ENCODE results near the gene NBEA.
"Not testable (repeated sequence)": the region's sequence is repeated elsewhere in the genome, so short reads cannot be mapped to it uniquely, and the experiment has no call there.

Gene NBEA

GRCh38 chr13:34959489-34959888 is 17.4 kb downstream of the NBEA start:
- DNase-seq (ENCODE audit: low read depth in 2 of 2), result no peak

GRCh38 chr13:34964558-34964957 is 22.5 kb downstream of the NBEA start:
- no peak for DNase-seq (ENCODE audit: low read depth in 2 of 2)

GRCh38 chr13:34967851-34968562 is 25.9 kb downstream of the NBEA start:
- no peak for DNase-seq (ENCODE audit: low read depth in 2 of 2)

- not testable (repeated sequence) for DNase-seq (ENCODE audit: low read depth in 2 of 2)
These were observed 27.5 kb downstream of the NBEA start for GRCh38 chr13:34969539-34969938.

GRCh38 chr13:34970961-34971360 is 28.9 kb downstream of the NBEA start:
- DNase-seq (ENCODE audit: low read depth in 2 of 2), result no peak

GRCh38 chr13:34971473-34971872 is 29.4 kb downstream of the NBEA start:
- DNase-seq (ENCODE audit: low read depth in 2 of 2), result no peak

GRCh38 chr13:34985199-34985598 is 43.1 kb downstream of the NBEA start:
- DNase-seq (ENCODE audit: low read depth in 2 of 2), result not testable (repeated sequence)

- no peak for DNase-seq (ENCODE audit: low read depth in 2 of 2)
These were observed 46.3 kb downstream of the NBEA start for GRCh38 chr13:34988330-34988791.

- DNase-seq (ENCODE audit: low read depth in 2 of 2), result no peak
These were observed 48.5 kb downstream of the NBEA start for GRCh38 chr13:34990399-34991214.

- no peak for DNase-seq (ENCODE audit: low read depth in 2 of 2)
These were observed 51.4 kb downstream of the NBEA start for GRCh38 chr13:34993470-34993869.

GRCh38 chr13:35003734-35004133 is 61.7 kb downstream of the NBEA start:
- DNase-seq (ENCODE audit: low read depth in 2 of 2), result not testable (repeated sequence)

- no peak for DNase-seq (ENCODE audit: low read depth in 2 of 2)
These were observed 63.0 kb downstream of the NBEA start for GRCh38 chr13:35005051-35005450.

- no peak for DNase-seq (ENCODE audit: low read depth in 2 of 2)
These were observed 72.6 kb downstream of the NBEA start for GRCh38 chr13:35014606-35015213.

GRCh38 chr13:35016362-35017112 is 74.5 kb downstream of the NBEA start:
- no peak for DNase-seq (ENCODE audit: low read depth in 2 of 2)

GRCh38 chr13:35025314-35025713 is 83.2 kb downstream of the NBEA start:
- no peak for DNase-seq (ENCODE audit: low read depth in 2 of 2)

GRCh38 chr13:35028338-35028867 is 86.3 kb downstream of the NBEA start:
- DNase-seq (ENCODE audit: low read depth in 2 of 2), result no peak

GRCh38 chr13:35039012-35039411 is 96.9 kb downstream of the NBEA start:
- DNase-seq (ENCODE audit: low read depth in 2 of 2), result no peak

- no peak for DNase-seq (ENCODE audit: low read depth in 2 of 2)
These were observed 104.5 kb downstream of the NBEA start for GRCh38 chr13:35046587-35046986.

- no peak for DNase-seq (ENCODE audit: low read depth in 2 of 2)
These were observed 113.6 kb downstream of the NBEA start for GRCh38 chr13:35055705-35056104.

- no peak for DNase-seq (ENCODE audit: low read depth in 2 of 2)
These were observed 115.8 kb downstream of the NBEA start for GRCh38 chr13:35057858-35058257.

GRCh38 chr13:35058585-35058984 is 116.5 kb downstream of the NBEA start:
- DNase-seq (ENCODE audit: low read depth in 2 of 2), result not testable (repeated sequence)

GRCh38 chr13:35086667-35087066 is 144.6 kb downstream of the NBEA start:
- no peak for DNase-seq (ENCODE audit: low read depth in 2 of 2)
